HEK293T (cell line): ENCODE measurements around the gene LHX5.

Experiments used
- ARNT ChIP-seq: fragments of 450-650 bp; IDR thresholded peaks from 2 replicates; pipeline ENCODE4 v1.6.1; 2017; ENCODE audit warnings: mild to moderate bottlenecking
- CTBP1 ChIP-seq: fragments of 450-650 bp; IDR thresholded peaks from 2 replicates; pipeline ENCODE4 v1.6.1; 2016; ENCODE audit warnings: borderline replicate concordance
- FOXM1 ChIP-seq: fragments of 450-650 bp; IDR thresholded peaks from 2 replicates; pipeline ENCODE4 v1.6.1; 2017; ENCODE audit warnings: mild to moderate bottlenecking, borderline replicate concordance
- LEF1 ChIP-seq: fragments of 450-650 bp; IDR thresholded peaks from 2 replicates; pipeline ENCODE4 v1.6.1; 2017; ENCODE audit warnings: mild to moderate bottlenecking, borderline replicate concordance
- SP1 ChIP-seq: fragments of 450-650 bp; IDR thresholded peaks from 2 replicates; pipeline ENCODE4 v1.6.1; 2017

DNA sequence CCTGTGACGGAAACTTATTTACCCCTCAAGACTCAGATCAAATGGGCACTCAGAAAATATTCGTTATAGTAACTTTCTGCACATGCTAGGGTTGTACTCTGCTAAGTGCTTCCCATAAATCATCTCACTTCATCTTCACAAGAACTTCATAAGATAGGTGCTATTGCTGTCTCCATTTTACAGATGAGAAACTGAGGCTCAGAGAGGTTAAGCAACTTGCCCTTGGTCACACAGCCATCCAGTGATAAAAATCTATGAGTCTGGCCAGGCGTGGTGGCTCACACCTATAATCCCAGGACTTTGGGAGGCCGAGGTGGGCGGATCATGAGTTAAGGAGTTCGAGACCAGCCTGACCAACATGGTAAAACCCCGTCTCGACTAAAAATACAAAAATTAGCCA, 33.2 kb upstream of the LHX5 start:
- TF ChIP-seq CTBP1 (no peak), ARNT (no peak), SP1 (no peak), FOXM1 (no peak), LEF1 (no peak)
